HG02943 (cell line): ENCODE data around the gene PPM1M.

Experiments used
- ATAC-seq: cut with Tn5 transposase; IDR thresholded peaks from one replicate; pipeline ENCODE4 v1.9.1; 2021; ENCODE audit warnings: mild to moderate bottlenecking, low read depth, moderate library complexity; ENCODE audit not compliant: unreplicated experiment

Gene PPM1M

DNA sequence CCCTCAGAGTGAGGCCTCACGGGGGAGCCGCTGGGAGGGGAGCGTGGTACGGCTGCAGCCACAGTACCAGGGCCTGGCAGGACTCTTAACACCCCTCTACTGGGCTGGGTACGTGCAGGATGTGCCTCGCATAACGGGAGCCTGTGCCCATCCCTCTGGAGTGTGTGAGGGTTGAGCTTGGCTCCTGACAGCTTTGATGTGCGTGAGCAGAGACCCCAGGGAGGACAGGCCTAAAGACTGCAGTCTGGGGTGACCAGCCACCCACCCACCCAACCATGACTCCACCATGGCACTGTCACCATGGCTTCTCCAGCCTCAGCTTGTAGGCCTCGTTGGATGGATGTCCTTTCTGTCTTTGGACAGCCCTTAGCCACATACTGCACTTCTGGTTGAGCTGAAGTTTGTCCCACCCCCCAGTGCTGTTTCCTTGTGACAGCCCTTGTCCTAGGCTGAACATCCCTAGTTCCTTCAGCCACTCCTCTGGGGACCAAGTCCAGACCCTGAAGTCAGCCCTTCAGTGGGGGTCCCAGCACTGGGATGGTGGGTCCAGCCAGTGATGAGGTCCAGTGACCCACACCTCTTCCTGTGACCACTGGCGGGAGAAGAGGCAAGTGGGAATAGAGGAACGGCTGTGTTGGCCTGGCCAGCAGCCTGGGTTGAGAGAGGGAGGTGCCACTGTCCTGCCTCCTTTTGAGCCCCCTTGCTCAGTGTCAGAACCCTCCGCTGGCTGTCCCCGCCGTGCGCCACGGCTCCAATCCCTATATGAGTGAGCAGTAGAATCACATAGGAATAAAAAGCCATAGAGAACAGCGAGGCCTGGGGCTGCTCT lies 48.1 kb downstream of the PPM1M start:
- no peak for ATAC-seq

- no peak for ATAC-seq
Measured at GRCh38 chr3:52294320-52295150, 49.0 kb downstream of the PPM1M start.

DNA sequence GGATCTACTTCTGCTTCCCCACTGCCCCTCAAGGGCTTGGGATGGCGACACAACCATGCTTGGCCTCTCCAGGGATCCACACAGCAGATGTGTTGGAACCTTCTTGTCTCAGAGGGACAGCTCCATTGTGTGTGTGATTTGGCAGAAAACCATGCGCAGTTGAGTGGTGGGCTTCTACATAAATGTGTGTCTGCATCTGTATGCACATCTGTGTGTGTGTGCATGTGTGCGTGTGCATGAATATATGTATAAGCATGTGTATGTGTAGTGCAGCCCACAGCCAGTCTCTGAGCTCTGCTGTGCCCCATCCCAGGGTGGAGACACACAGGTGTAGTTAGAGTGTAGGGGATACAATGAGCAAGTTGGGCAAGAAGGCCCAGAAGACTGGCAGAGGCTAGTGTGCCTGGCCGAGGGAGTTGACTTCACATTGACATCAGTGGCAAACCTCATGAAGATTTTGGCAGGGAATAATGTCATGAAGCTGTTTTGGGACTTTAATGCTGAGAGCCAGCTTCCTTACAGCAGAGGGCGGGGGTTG lies 50.2 kb downstream of the PPM1M start:
- no peak for ATAC-seq

- no peak for ATAC-seq
Measured at GRCh38 chr3:52297242-52298148, 51.9 kb downstream of the PPM1M start.

GRCh38 chr3:52298149-52299098 lies 52.9 kb downstream of the PPM1M start:
- ATAC-seq: no peak

- ATAC-seq: no peak
Measured at GRCh38 chr3:52299247-52299878, 53.8 kb downstream of the PPM1M start.
